ENCODE measurements around the gene ZNF398. TPM values are rescaled to one million over a fixed set of nuclear protein-coding genes. Genes with fewer than 3 reads are reported as not detected.

Gene ZNF398
- total and polyA plus RNA-seq, 2 of the 13 experiments (the other 11 are each of a cell fraction or from before 2014, with no cell fraction given): 3.0 to 8.9 TPM

DNA sequence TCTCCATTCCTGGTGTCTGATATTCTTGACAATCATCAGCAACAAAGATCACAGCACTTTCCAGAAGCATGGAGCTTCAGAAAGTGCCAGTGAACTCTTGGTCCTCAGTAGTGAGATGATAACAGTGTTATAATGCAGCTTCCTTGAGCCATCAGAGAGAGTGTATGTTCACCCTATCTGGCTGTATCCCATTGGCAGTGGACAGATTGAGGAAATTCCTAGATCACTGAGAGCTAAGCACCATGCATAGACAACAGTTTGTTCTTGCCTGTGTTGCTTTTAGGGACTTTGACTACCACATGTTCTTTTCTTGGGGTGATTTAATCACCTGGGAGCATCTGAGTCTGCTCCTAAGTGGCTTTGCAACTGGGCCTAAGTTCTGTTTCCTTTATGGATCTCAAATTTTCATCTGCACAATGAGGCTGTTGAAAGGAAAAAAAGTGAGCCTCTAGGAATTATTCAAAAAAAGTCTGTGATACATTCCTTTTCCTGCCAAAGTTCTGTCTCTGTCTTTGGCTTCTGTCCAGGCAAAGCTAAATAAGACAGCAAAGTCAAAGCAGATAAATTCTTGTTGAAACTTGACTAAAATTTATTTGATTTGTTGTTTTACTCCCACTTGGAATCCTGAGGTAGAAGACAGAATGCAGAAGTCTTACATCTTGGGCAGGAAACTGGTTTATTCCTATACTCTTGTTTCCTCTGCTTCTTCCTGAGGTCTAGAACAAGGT, 33.6 kb downstream of the ZNF398 start (continued):
- TF ChIP-seq SOX5 (CRISPR knock-in tag; IDR thresholded peaks at IDR 0.05; ENCODE audit: borderline replicate concordance): no peak

DNA sequence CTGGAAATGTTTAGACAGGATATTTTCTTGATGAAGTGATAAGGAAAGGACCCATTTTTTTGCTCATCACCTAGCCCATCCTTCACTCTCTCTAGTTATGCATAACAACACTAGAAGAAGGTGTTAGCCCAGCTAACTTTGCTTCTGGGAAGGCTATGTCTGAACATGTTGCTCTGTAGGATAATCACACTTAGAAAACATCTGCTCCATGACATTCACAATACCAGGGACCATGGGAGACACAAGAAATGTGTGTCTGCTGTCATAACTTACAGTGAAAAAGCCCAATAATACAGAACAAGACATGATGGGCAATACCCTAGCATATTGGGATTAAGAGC, 34.2 kb downstream of the ZNF398 start:
- Histone ChIP-seq H3K27ac (ENCODE audit: extremely low read length, insufficient read depth, low read length) (no peak overlapping the region), H3K4me3 (replicated peaks in 1 of 3; ENCODE audit: insufficient read depth in 1 of 3, low read depth in 2 of 3, low read length in 3 of 3) (no peak overlapping the region), H3K27me3 (ENCODE audit: control insufficient read depth in 1 of 2, insufficient read depth in 2 of 2, low read length in 2 of 2) (no peaks in the 10 kb centered on the region), H3K9me3 (ENCODE audit: low read length) (no peaks in the 10 kb centered on the region), H3K9ac (ENCODE audit: insufficient read depth, low read depth, low read length) (no peak overlapping the region), H3K36me3 (replicated peaks in 1 of 2; ENCODE audit: control insufficient read depth in 1 of 2, insufficient read depth in 2 of 2, low read length in 2 of 2) (peaks cover 14 to 35% of the 10 kb centered on the region in 2 experiments), H2AFZ (ENCODE audit: low read length) (no peak overlapping the region), H4K20me1 (ENCODE audit: insufficient read depth, low read length) (no peaks in the 10 kb centered on the region), H3K4me1 (ENCODE audit: insufficient read depth, low read length) (no peaks in the 10 kb centered on the region), H3K4me2 (ENCODE audit: low read depth, low read length) (no peak overlapping the region), H3K79me2 (ENCODE audit: insufficient read depth, low read length) (no peaks in the 10 kb centered on the region)
- POLR2A ChIA-PET: no interaction called here
- in situ Hi-C loops (cut with HindIII; ENCODE audit: extremely low pct_ligation_motif_present, low pct_unique_long_range_greater_than_20kb) (no loop called here), intact Hi-C loops (cut with micrococcal nuclease; ENCODE audit: unreplicated experiment) (no loop called here)
- ATAC-seq: no peak
- DNase-seq (ENCODE audit: low spot score): no peak
- BruUV-seq (replicated peaks): no TSS peak
- FAIRE-seq: no peak
- CTCF ChIA-PET (ENCODE audit: low intra/inter-chr PET ratio, low total read pairs): no interaction called here
- TF ChIP-seq ZNF431 (CRISPR knock-in tag; IDR thresholded peaks at IDR 0.05; ENCODE audit: borderline replicate concordance, low read depth) (no peak), ZNF672 (CRISPR knock-in tag; IDR thresholded peaks at IDR 0.05) (no peak), ZNF34 (CRISPR knock-in tag; IDR thresholded peaks at IDR 0.05; ENCODE audit: borderline replicate concordance) (no peak), NR2C2 (CRISPR knock-in tag; IDR thresholded peaks at IDR 0.05; ENCODE audit: borderline replicate concordance) (no peak), JUNB (CRISPR knock-in tag; IDR thresholded peaks at IDR 0.05; ENCODE audit: borderline replicate concordance) (no peak), RBFOX2 (IDR thresholded peaks at IDR 0.05; ENCODE audit: low read depth, low read length) (no peak), SOX13 (IDR thresholded peaks at IDR 0.05) (no peak), SOX13 (CRISPR knock-in tag; conservative IDR thresholded peaks at IDR 0.05 in 1 of 2, IDR thresholded peaks at IDR 0.05 in 1 of 2) (no peak), NFYB (CRISPR knock-in tag; IDR thresholded peaks at IDR 0.05) (no peak), TAF15 (IDR thresholded peaks at IDR 0.05; ENCODE audit: low read depth, low read length, poor library complexity, severe bottlenecking) (no peak), ZNF660 (CRISPR knock-in tag; IDR thresholded peaks at IDR 0.05; ENCODE audit: borderline replicate concordance, low read depth) (no peak)
- TF ChIP-seq, protein P1, sequence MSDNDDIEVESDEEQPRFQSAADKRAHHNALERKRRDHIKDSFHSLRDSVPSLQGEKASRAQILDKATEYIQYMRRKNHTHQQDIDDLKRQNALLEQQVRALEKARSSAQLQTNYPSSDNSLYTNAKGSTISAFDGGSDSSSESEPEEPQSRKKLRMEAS (IDR thresholded peaks at IDR 0.05): no peak
- TF ChIP-seq, protein P2, sequence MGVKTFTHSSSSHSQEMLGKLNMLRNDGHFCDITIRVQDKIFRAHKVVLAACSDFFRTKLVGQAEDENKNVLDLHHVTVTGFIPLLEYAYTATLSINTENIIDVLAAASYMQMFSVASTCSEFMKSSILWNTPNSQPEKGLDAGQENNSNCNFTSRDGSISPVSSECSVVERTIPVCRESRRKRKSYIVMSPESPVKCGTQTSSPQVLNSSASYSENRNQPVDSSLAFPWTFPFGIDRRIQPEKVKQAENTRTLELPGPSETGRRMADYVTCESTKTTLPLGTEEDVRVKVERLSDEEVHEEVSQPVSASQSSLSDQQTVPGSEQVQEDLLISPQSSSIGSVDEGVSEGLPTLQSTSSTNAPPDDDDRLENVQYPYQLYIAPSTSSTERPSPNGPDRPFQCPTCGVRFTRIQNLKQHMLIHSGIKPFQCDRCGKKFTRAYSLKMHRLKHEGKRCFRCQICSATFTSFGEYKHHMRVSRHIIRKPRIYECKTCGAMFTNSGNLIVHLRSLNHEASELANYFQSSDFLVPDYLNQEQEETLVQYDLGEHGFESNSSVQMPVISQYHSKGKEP (CRISPR knock-in tag; IDR thresholded peaks at IDR 0.05): no peak
- TF ChIP-seq, protein P3, sequence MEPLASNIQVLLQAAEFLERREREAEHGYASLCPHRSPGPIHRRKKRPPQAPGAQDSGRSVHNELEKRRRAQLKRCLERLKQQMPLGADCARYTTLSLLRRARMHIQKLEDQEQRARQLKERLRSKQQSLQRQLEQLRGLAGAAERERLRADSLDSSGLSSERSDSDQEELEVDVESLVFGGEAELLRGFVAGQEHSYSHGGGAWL (CRISPR knock-in tag; IDR thresholded peaks at IDR 0.05): no peak
- TF ChIP-seq, protein P4, sequence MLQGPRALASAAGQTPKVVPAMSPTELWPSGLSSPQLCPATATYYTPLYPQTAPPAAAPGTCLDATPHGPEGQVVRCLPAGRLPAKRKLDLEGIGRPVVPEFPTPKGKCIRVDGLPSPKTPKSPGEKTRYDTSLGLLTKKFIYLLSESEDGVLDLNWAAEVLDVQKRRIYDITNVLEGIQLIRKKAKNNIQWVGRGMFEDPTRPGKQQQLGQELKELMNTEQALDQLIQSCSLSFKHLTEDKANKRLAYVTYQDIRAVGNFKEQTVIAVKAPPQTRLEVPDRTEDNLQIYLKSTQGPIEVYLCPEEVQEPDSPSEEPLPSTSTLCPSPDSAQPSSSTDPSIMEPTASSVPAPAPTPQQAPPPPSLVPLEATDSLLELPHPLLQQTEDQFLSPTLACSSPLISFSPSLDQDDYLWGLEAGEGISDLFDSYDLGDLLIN (CRISPR knock-in tag; IDR thresholded peaks at IDR 0.05; ENCODE audit: borderline replicate concordance): no peak
